SU-DHL-6 (cell line): ENCODE data around the gene RIPOR2.

Source experiments
- EZH2phosphoT487 ChIP-seq: fragments of 200-600 bp; sonication (generic), shearing (Covaris generic); conservative IDR thresholded peaks from 2 replicates; pipeline ENCODE4 v1.6.1; 2018; ENCODE audit warnings: mild to moderate bottlenecking, antibody characterized with exemption, low read length, moderate library complexity, mixed read lengths
- TF ChIP-seq, protein P1 (sequence below): fragments of 200-600 bp; sonication (generic); IDR thresholded peaks from one replicate; pipeline ENCODE4 v1.5.1; 2017; ENCODE audit warnings: antibody characterized with exemption, mild to moderate bottlenecking, low read length, moderate library complexity; ENCODE audit not compliant: insufficient read depth, poor library complexity, severe bottlenecking

DNA sequence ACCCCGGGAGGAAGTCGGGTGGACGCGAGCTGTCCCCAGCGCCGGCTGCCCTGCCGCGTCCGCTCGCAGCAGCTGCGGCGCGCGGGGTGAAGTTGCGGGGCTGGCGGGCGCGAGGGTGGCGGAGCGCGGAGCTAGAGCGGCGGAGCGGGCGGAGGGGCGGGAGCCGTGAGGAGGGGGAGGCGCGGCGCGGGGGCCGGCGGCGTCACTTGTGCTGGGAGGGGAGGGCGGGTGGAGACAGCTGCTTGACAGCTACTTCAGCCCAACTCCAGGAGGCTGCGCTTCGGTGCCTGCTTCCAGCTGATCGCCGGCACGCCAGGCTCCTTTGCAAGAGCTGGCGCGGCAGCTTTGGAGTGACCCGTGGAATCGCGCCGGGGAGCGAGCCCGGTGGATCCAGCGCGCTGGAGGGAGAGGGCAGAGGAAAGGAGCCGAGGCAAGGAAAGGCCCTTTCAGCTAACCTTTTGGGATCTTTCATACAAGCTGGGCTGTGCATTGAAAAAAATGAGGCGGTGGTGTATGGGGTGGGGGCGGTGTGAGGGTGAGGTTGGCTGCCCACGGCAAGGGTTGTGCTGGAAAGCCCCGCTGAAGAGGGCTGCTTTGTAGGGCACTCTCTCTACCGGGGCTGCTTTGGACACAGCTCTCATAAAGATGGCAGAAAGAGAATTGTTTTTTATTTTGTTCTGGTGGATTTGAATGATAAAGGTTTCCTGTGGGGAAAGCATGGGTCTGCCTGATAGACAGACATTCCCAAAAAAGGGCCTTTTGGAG is 24.6 kb downstream of the RIPOR2 start:
- TF ChIP-seq, protein P1, sequence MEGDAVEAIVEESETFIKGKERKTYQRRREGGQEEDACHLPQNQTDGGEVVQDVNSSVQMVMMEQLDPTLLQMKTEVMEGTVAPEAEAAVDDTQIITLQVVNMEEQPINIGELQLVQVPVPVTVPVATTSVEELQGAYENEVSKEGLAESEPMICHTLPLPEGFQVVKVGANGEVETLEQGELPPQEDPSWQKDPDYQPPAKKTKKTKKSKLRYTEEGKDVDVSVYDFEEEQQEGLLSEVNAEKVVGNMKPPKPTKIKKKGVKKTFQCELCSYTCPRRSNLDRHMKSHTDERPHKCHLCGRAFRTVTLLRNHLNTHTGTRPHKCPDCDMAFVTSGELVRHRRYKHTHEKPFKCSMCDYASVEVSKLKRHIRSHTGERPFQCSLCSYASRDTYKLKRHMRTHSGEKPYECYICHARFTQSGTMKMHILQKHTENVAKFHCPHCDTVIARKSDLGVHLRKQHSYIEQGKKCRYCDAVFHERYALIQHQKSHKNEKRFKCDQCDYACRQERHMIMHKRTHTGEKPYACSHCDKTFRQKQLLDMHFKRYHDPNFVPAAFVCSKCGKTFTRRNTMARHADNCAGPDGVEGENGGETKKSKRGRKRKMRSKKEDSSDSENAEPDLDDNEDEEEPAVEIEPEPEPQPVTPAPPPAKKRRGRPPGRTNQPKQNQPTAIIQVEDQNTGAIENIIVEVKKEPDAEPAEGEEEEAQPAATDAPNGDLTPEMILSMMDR, result no peak
- TF ChIP-seq EZH2phosphoT487, result no peak
